Muscle of leg (tissue), 11 donors: ENCODE results near the gene MAGOHB. TPM values are rescaled to one million over a fixed set of nuclear protein-coding genes. Genes with fewer than 3 reads are reported as not detected.
"Not testable (repeated sequence)": the region's sequence is repeated elsewhere in the genome, so short reads cannot be mapped to it uniquely, and the experiment has no call there.

Source experiments
- DNase-seq: peaks from one replicate; pipeline ENCODE4 v3.0.0; 2013
- H3K27ac ChIP-seq: one replicate; pipeline ENCODE4 v1.5.1; 2013; ENCODE audit warnings: mild to moderate bottlenecking, low read length, control low read depth
- H3K27me3 ChIP-seq: one replicate; pipeline ENCODE4 v1.6.1; 2013; ENCODE audit warnings: low read length; ENCODE audit not compliant: control insufficient read depth, insufficient read depth
- H3K36me3 ChIP-seq: one replicate; pipeline ENCODE4 v1.6.1; 2013; ENCODE audit warnings: low read length; ENCODE audit not compliant: control insufficient read depth, insufficient read depth
- H3K4me1 ChIP-seq: one replicate; pipeline ENCODE4 v1.6.1; 2013; ENCODE audit warnings: low read length; ENCODE audit not compliant: control insufficient read depth, insufficient read depth
- H3K4me3 ChIP-seq: one replicate; pipeline ENCODE4 v1.5.1; 2013; ENCODE audit warnings: low read length, control low read depth
- H3K9me3 ChIP-seq: replicated peaks from 2 replicates; pipeline ENCODE4 v1.6.1; 2013; ENCODE audit warnings: low read depth, low read length; ENCODE audit not compliant: control insufficient read depth
- WGBS: methylation state at CpG from one replicate; pipeline ENCODE4 v1.1.5; 2013; ENCODE audit warnings: missing lambda C conversion rate; ENCODE audit not compliant: insufficient coverage; 5-methylcytosine and 5-hydroxymethylcytosine counted together
- polyA plus RNA-seq, 8 donors: library from polyadenylated mRNA; unstranded; fragments of 120-200 nt; gene quantifications; one replicate each; pipeline versions ENCODE4 v1.2.1 to v1.2.3, GENCODE V29; 2013; ENCODE audit warnings: inconsistent platforms in 1 of 8, low replicate concordance in 1 of 8; ENCODE audit not compliant: insufficient read length in 8 of 8, insufficient read depth in 1 of 8
- total RNA-seq: library from RNA; stranded (reverse); fragments of 120-200 nt; gene quantifications from one replicate; pipeline ENCODE4 v1.2.4, GENCODE V29; 2013

The MAGOHB gene
- total and polyA plus RNA-seq, 9 donors = 23.7 to 37.9 (median 26.9) TPM

- no peak overlapping the region for H3K4me3 ChIP-seq
- peaks cover 2% of the 10 kb centered on the region for H3K36me3 ChIP-seq
- no peak overlapping the region for H3K27ac ChIP-seq
- no peaks in the 10 kb centered on the region for H3K27me3 ChIP-seq
- no CpG with 5 or more reads among the region's 3 CpGs for WGBS
- no peaks in the 10 kb centered on the region for H3K4me1 ChIP-seq
- H3K9me3 ChIP-seq = no peaks in the 10 kb centered on the region
- no peak for DNase-seq
Measured at GRCh38 chr12:10590966-10591365, 22.4 kb downstream of the MAGOHB start.

- H3K36me3 ChIP-seq = peaks cover 8% of the 10 kb centered on the region
- no peak overlapping the region for H3K27ac ChIP-seq
- no peak for DNase-seq
- no CpG with 5 or more reads among the region's 1 CpG for WGBS
- H3K4me1 ChIP-seq = no peaks in the 10 kb centered on the region
- H3K4me3 ChIP-seq = no peak overlapping the region
- H3K27me3 ChIP-seq = no peaks in the 10 kb centered on the region
- H3K9me3 ChIP-seq = no peaks in the 10 kb centered on the region
Measured at GRCh38 chr12:10584415-10584814, 29.0 kb downstream of the MAGOHB start.

GRCh38 chr12:10582704-10583103, 30.7 kb downstream of the MAGOHB start:
- DNase-seq = no peak
- H3K36me3 ChIP-seq = peaks cover 8% of the 10 kb centered on the region
- no peaks in the 10 kb centered on the region for H3K9me3 ChIP-seq
- no peaks in the 10 kb centered on the region for H3K4me1 ChIP-seq
- H3K27ac ChIP-seq = no peak overlapping the region
- H3K27me3 ChIP-seq = no peaks in the 10 kb centered on the region
- WGBS = no CpG with 5 or more reads among the region's 3 CpGs
- no peak overlapping the region for H3K4me3 ChIP-seq

- H3K9me3 ChIP-seq, H3K27me3 ChIP-seq: not testable (repeated sequence)
- no CpG with 5 or more reads among the region's 3 CpGs for WGBS
Measured at GRCh38 chr12:10582133-10582532, 31.3 kb downstream of the MAGOHB start.

DNA sequence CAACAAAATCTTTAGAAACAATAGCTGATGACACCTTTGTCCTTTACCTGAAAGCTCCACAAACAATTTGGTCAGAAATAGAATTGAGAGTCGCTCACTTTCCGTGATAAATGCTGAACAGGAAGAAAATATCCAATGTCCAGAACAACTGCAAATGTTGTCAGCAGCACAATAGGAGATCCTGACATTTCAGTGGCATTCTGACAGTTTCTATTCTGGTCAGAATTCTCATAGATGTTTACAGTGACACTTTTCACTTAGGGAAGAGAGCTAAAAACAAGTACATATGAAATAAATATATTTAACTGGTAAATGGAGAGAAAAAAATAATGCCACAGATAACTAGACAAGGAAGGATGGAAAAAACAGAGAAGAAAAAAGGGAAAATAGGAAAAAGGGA, 39.1 kb downstream of the MAGOHB start:
- Histone ChIP-seq H3K4me1 (no peaks in the 10 kb centered on the region), H3K4me3 (no peak overlapping the region), H3K36me3 (no peaks in the 10 kb centered on the region), H3K9me3 (no peaks in the 10 kb centered on the region), H3K27me3 (no peaks in the 10 kb centered on the region), H3K27ac (no peak overlapping the region)
- no peak for DNase-seq
- 60% methylated on average over 1 of the region's 2 CpGs for WGBS

More at GRCh38 chr12:10582133-10582532, 31.3 kb downstream of the MAGOHB start:
- not testable (repeated sequence) for H3K36me3 ChIP-seq, DNase-seq, H3K27ac ChIP-seq, H3K4me1 ChIP-seq, H3K4me3 ChIP-seq

DNA sequence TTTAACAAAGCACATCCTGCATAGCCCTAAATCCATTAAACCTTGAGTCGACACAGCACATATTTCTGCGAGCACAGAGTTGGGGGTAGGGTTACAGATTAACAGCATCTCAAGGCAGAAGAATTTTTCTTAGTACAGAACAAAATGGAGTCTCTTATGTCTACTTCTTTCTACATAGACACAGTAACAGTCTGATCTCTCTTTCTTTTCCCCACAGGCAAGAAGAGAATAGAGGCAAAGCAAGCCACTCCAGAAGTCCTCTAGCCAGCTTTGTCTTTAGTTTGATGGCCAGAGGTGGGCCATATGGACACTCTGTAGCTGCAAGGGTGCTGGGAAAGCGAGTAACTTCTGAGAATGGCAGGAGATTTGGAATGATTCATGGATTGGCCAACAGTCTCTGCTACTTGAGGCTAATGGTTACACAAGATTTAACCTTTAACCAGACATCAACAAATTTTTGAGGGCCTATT, 41.4 kb downstream of the MAGOHB start:
- not testable (repeated sequence) for H3K27ac ChIP-seq, DNase-seq, H3K4me1 ChIP-seq, H3K36me3 ChIP-seq, H3K9me3 ChIP-seq, H3K4me3 ChIP-seq, H3K27me3 ChIP-seq
- WGBS = no CpG with 5 or more reads among the region's 3 CpGs

DNA sequence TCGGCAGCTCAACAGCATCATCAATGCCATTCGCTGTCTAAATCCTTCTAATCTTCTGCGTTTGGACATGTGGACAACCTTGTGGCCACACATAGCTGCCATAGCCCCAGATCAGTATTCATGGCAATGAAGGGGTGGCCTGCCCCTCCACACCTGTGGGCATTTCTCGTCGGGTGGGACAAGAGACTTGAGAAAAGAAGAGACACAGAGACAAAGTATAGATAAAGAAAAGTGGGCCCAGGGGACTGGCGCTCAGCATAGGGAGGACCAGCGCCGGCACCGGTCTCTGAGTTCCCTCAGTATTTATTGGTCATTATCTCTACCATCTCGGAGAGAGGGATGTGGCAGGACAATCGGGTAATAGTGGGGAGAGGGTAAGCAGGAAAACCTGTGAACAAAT, 42.3 kb downstream of the MAGOHB start:
- H3K27me3 ChIP-seq = no peaks in the 10 kb centered on the region
- H3K36me3 ChIP-seq = no peaks in the 10 kb centered on the region
- DNase-seq = no peak
- no peaks in the 10 kb centered on the region for H3K9me3 ChIP-seq
- no peaks in the 10 kb centered on the region for H3K4me1 ChIP-seq
- no peak overlapping the region for H3K27ac ChIP-seq
- no peak overlapping the region for H3K4me3 ChIP-seq
- WGBS = 97% methylated on average over 6 of the region's 11 CpGs

DNA sequence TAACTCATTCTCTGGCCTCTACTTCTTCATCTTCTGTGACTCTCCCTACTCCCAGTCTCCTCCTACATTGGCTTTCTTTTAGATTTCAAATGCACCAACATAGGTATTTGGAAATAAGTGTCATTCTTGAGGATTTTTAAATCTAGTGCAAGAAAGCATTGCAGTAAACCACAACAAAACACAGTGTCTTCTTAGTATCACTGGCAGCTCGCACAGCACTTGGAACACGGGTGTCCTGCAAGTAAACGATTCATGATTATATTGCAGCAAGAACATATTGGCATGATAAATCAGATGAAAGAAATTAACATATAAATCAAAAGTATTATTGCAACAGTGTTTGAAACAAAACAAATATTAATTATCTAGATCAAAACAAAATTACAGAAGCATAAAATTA, 45.6 kb downstream of the MAGOHB start:
- no peaks in the 10 kb centered on the region for H3K36me3 ChIP-seq

GRCh38 chr12:10563966-10564365, 49.4 kb downstream of the MAGOHB start:
- Histone ChIP-seq H3K27ac (no peak overlapping the region), H3K4me3 (no peak overlapping the region), H3K36me3 (no peaks in the 10 kb centered on the region), H3K4me1 (no peaks in the 10 kb centered on the region), H3K9me3 (no peaks in the 10 kb centered on the region), H3K27me3 (no peaks in the 10 kb centered on the region)
- DNase-seq = no peak
- no CpG with 5 or more reads among the region's 3 CpGs for WGBS

More for the DNA sequence above, 45.6 kb downstream of the MAGOHB start:
- H3K9me3 ChIP-seq = no peaks in the 10 kb centered on the region
- H3K27me3 ChIP-seq = no peaks in the 10 kb centered on the region
- no CpG with 5 or more reads among the region's 3 CpGs for WGBS
- H3K4me3 ChIP-seq = no peak overlapping the region
- H3K27ac ChIP-seq = no peak overlapping the region
- no peaks in the 10 kb centered on the region for H3K4me1 ChIP-seq
- no peak for DNase-seq

DNA sequence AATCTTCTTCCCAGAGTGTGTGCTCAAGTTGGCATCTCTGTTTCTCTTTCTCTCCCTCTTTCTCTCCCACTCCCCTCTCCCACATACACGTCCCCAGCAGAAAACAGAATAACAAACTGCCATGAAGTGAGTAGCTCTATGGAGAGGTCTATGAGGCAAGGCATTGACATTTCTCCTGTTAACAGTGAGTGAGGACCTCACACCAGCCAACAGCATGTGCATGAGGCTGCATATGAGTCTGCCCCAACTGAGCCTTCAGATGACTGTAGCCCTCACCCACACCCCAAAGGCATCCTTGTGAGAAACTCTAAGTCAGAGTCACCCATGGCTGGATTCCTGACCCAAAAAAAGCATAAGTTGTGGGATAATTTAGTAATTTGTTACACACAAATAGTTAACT, 50.4 kb downstream of the MAGOHB start:
- DNase-seq = no peak
- Histone ChIP-seq H3K9me3 (no peaks in the 10 kb centered on the region), H3K27me3 (no peaks in the 10 kb centered on the region), H3K27ac (no peak overlapping the region), H3K4me3 (no peak overlapping the region), H3K4me1 (no peaks in the 10 kb centered on the region), H3K36me3 (no peaks in the 10 kb centered on the region)
- no CpG with 5 or more reads among the region's 1 CpG for WGBS

- Histone ChIP-seq H3K27me3 (no peaks in the 10 kb centered on the region), H3K27ac (no peak overlapping the region), H3K4me3 (no peak overlapping the region), H3K36me3 (no peaks in the 10 kb centered on the region), H3K4me1 (no peaks in the 10 kb centered on the region), H3K9me3 (no peaks in the 10 kb centered on the region)
- peak; percentile 40 for DNase-seq
- WGBS = no CpG with 5 or more reads among the region's 1 CpG
Measured at GRCh38 chr12:10562306-10562933, 51.0 kb downstream of the MAGOHB start.
